ENCODE results near the gene TRIP4. TPM values are rescaled to one million over a fixed set of nuclear protein-coding genes. Genes with fewer than 3 reads are reported as not detected.

Gene TRIP4
- total and polyA plus RNA-seq, 2 donors (not counting 3 experiments of a cell fraction or from before 2014, with no cell fraction given) = 10.9 to 31.1 TPM

DNA sequence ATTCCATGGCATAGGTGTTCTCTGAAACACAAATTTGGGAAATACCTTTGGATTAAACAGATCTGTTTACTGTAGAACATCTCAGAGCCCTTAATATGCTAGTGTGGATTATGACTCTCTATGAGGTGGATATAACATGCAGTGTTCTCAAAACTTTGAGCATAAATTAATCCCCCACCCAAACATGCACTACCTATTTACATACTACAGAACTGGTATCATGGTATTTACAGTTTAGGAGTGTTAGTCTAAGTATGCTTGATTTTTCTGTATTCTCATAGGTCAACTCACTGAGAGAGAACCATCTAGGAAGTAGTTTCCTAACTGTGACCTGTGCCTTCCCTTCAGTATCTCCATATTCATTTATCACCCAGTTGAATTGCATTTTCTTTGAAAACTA, 41.8 kb downstream of the TRIP4 start:
- Histone ChIP-seq H3K27me3 (ENCODE audit: control insufficient read depth in 2 of 2, insufficient read depth in 2 of 2, low read length in 2 of 2) (no peaks in the 10 kb centered on the region), H3K4me2 (ENCODE audit: insufficient read depth, low read length) (no peak overlapping the region), H3K36me3 (ENCODE audit: control insufficient read depth in 2 of 2, extremely low read depth in 1 of 2, insufficient read depth in 2 of 2, low read length in 2 of 2) (peaks cover 0 to 8% of the 10 kb centered on the region in 2 experiments), H3K9me3 (replicated peaks; ENCODE audit: control insufficient read depth, insufficient read depth, low read length) (no peaks in the 10 kb centered on the region), H4K20me1 (replicated peaks; ENCODE audit: control insufficient read depth, extremely low read depth, insufficient read depth, low read length) (no peaks in the 10 kb centered on the region), H3K4me1 (ENCODE audit: control insufficient read depth, extremely low read depth, insufficient read depth, low read length) (peaks cover 2% of the 10 kb centered on the region), H2AFZ (ENCODE audit: low read depth, low read length) (no peak overlapping the region), H3K27ac (ENCODE audit: insufficient read depth, low read depth, low read length) (no peak overlapping the region), H3K4me3 (replicated peaks in 1 of 3; ENCODE audit: insufficient read depth in 1 of 3, low read depth in 1 of 3, low read length in 3 of 3) (no peak overlapping the region), H3K79me2 (ENCODE audit: control insufficient read depth, insufficient read depth, low read length) (no peaks in the 10 kb centered on the region), H3K9ac (replicated peaks; ENCODE audit: extremely low read depth, insufficient read depth, low read length) (no peak overlapping the region), H3K9me1 (replicated peaks; ENCODE audit: control insufficient read depth, extremely low read depth, insufficient read depth, low read length) (no peaks in the 10 kb centered on the region)
- dilution Hi-C loops (cut with MboI; ENCODE audit: extremely low pct_ligation_motif_present, low sequenced_read_pairs) = no loop called here
- no peak for TF ChIP-seq FOS (IDR thresholded peaks at IDR 0.05; ENCODE audit: borderline replicate concordance, insufficient read depth, low read length)
- TF ChIP-seq, protein P1, sequence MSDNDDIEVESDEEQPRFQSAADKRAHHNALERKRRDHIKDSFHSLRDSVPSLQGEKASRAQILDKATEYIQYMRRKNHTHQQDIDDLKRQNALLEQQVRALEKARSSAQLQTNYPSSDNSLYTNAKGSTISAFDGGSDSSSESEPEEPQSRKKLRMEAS (IDR thresholded peaks at IDR 0.05; ENCODE audit: insufficient read depth, insufficient read length) = no peak
- POLR2A ChIA-PET = no interaction called here
- intact Hi-C loops (cut with micrococcal nuclease) = no loop called here
- peak; percentile 46 for FAIRE-seq
- no peak for DNase-seq (ENCODE audit: low read depth, low spot score)
- BruUV-seq (replicated peaks) = no TSS peak
- CTCF ChIA-PET = interaction anchor here (1.4 to 4.7 kb wide), 2 partner anchors 252 to 299 kb away, joined by 3 to 53 read pairs; no protein-coding TSS in a partner anchor

DNA sequence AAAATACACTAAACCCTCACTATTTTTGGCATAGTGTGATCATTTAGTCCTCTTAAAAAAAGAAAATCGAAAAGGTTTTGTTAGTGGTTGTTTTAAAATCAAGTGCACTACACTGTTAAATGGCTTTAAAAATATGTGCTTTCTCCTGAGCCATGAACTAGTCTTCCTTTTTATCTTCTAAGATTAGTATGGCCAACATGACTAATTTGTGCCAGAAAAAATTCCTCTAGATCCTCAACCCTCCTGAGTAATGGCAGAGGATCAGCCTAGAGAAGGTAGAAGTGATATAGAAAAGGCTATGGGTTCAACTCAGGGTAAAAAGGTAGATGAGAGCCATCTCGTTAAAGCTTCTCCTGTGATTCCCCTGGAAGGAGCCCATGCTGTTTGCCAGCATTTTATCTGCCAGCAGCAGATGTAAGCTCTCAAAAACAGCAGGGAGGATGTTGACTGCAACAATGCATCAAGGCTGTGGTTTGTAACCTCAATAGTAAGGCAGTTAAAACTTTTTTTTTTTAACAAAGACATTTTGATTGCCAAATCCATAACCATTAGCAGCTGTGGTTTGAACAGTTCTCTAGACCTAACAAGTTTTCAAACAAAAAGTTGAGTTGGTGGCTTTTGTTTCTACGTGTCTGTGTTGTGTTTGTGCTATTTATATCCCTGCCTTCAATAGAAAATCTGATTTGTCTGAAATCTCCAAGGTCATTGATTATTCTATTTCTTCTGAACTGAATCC, 42.5 kb downstream of the TRIP4 start:
- no peak overlapping the region for H3K27ac ChIP-seq (ENCODE audit: insufficient read depth, low read depth, low read length)
- peak; percentile 67 for FAIRE-seq
- no TSS peak for BruUV-seq (replicated peaks)
- no peak overlapping the region for H3K4me2 ChIP-seq (ENCODE audit: insufficient read depth, low read length)
- H3K9me3 ChIP-seq (replicated peaks; ENCODE audit: control insufficient read depth, insufficient read depth, low read length) = no peaks in the 10 kb centered on the region
- DNase-seq (ENCODE audit: low read depth, low spot score) = peak; percentile 77
- peaks cover 2% of the 10 kb centered on the region for H3K4me1 ChIP-seq (ENCODE audit: control insufficient read depth, extremely low read depth, insufficient read depth, low read length)
- TF ChIP-seq FOS (IDR thresholded peaks at IDR 0.05; ENCODE audit: borderline replicate concordance, insufficient read depth, low read length) = no peak
- no peak for TF ChIP-seq GATA2 (IDR thresholded peaks at IDR 0.05; ENCODE audit: insufficient read depth, insufficient read length, low read depth, low read length)
- TF ChIP-seq, protein P2, sequence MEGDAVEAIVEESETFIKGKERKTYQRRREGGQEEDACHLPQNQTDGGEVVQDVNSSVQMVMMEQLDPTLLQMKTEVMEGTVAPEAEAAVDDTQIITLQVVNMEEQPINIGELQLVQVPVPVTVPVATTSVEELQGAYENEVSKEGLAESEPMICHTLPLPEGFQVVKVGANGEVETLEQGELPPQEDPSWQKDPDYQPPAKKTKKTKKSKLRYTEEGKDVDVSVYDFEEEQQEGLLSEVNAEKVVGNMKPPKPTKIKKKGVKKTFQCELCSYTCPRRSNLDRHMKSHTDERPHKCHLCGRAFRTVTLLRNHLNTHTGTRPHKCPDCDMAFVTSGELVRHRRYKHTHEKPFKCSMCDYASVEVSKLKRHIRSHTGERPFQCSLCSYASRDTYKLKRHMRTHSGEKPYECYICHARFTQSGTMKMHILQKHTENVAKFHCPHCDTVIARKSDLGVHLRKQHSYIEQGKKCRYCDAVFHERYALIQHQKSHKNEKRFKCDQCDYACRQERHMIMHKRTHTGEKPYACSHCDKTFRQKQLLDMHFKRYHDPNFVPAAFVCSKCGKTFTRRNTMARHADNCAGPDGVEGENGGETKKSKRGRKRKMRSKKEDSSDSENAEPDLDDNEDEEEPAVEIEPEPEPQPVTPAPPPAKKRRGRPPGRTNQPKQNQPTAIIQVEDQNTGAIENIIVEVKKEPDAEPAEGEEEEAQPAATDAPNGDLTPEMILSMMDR (IDR thresholded peaks at IDR 0.05; ENCODE audit: extremely low read depth in 1 of 2, insufficient read depth in 1 of 2, low read depth in 1 of 2, low read length in 2 of 2) = no peak
- no peak for TF ChIP-seq POLR2AphosphoS5 (IDR thresholded peaks at IDR 0.05; ENCODE audit: insufficient read depth, low read depth, low read length)
- intact Hi-C loops (cut with micrococcal nuclease) (no loop called here), dilution Hi-C loops (cut with MboI; ENCODE audit: extremely low pct_ligation_motif_present, low sequenced_read_pairs) (no loop called here)
- no peaks in the 10 kb centered on the region for H3K9me1 ChIP-seq (replicated peaks; ENCODE audit: control insufficient read depth, extremely low read depth, insufficient read depth, low read length)
- no peaks in the 10 kb centered on the region for H3K79me2 ChIP-seq (ENCODE audit: control insufficient read depth, insufficient read depth, low read length)
- H3K36me3 ChIP-seq (ENCODE audit: control insufficient read depth in 2 of 2, extremely low read depth in 1 of 2, insufficient read depth in 2 of 2, low read length in 2 of 2) = peaks cover 0 to 3% of the 10 kb centered on the region in 2 experiments
- no peak overlapping the region for H3K4me3 ChIP-seq (replicated peaks in 1 of 3; ENCODE audit: insufficient read depth in 1 of 3, low read depth in 1 of 3, low read length in 3 of 3)
- no peaks in the 10 kb centered on the region for H4K20me1 ChIP-seq (replicated peaks; ENCODE audit: control insufficient read depth, extremely low read depth, insufficient read depth, low read length)
- no peak overlapping the region for H3K9ac ChIP-seq (replicated peaks; ENCODE audit: extremely low read depth, insufficient read depth, low read length)
- ChIA-PET CTCF (interaction anchor here (0.9 to 3.4 kb wide), 2 partner anchors 223 to 298 kb away, joined by 3 to 11 read pairs; no protein-coding TSS in a partner anchor), POLR2A (interaction anchor here (0.9 kb wide), 1 partner anchor 30 kb away, joined by 3 read pairs; the partner anchor contains the start of gene ZNF609)
- H2AFZ ChIP-seq (ENCODE audit: low read depth, low read length) = no peak overlapping the region
- no peaks in the 10 kb centered on the region for H3K27me3 ChIP-seq (ENCODE audit: control insufficient read depth in 2 of 2, insufficient read depth in 2 of 2, low read length in 2 of 2)

All from endothelial cell of umbilical vein (primary cell).